H1 (cell line): ENCODE results near the gene DHRS1. TPM values are rescaled to one million over a fixed set of nuclear protein-coding genes. Genes with fewer than 3 reads are reported as not detected.
A peak's percentile ranks its signal among the peaks of the same experiment; 100 is the strongest.

ENCODE experiments used
- CTCF ChIA-PET: fragments of 300-600 bp; sonication (Branson Sonifier 250); formaldehyde crosslinking; loops from one replicate; lab custom pipeline; 2021; ENCODE audit not compliant: partially characterized antibody; lab: Charles Lee
- POLR2A ChIA-PET: fragments of 300-600 bp; sonication (Branson Sonifier 250); formaldehyde crosslinking; loops from one replicate; lab custom pipeline; 2021; ENCODE audit warnings: inconsistent platforms; ENCODE audit not compliant: partially characterized antibody; lab: Charles Lee
- DNase-seq, 2 experiments: peaks; one replicate each; pipeline versions ENCODE4 v3.0.0 to v3.0.0-alpha.2; 2010 to 2022; ENCODE audit warnings: low spot score in 2 of 2, low read depth in 1 of 2, mixed read lengths in 1 of 2
- FAIRE-seq: peaks from 2 replicates; lab custom pipeline; 2011; peaks lifted over from hg19 to GRCh38; lab: Jason Lieb, UNC
- H2AFZ ChIP-seq: 2 replicates; pipeline ENCODE4 v1.8.1; 2012; ENCODE audit warnings: low read length, inconsistent platforms
- H2AK5ac ChIP-seq: 2 replicates; pipeline ENCODE4 v1.6.1; 2013; ENCODE audit warnings: low read depth, low read length
- H2BK120ac ChIP-seq: replicated peaks from 2 replicates; pipeline ENCODE3; 2013; ENCODE audit warnings: low read depth, low read length, inconsistent platforms
- H2BK12ac ChIP-seq: 2 replicates; pipeline ENCODE4 v1.6.1; 2013; ENCODE audit warnings: low read depth, low read length
- H2BK15ac ChIP-seq: 2 replicates; pipeline ENCODE4 v1.6.1; 2013; ENCODE audit warnings: low read length
- H2BK20ac ChIP-seq: 2 replicates; pipeline ENCODE4 v1.6.1; 2013; ENCODE audit warnings: low read length
- H2BK5ac ChIP-seq: 2 replicates; pipeline ENCODE4 v1.6.1; 2013; ENCODE audit warnings: low read depth, low read length
- H3K14ac ChIP-seq: 2 replicates; pipeline ENCODE4 v1.6.1; 2013; ENCODE audit warnings: inconsistent platforms; ENCODE audit not compliant: insufficient read length
- H3K18ac ChIP-seq: 2 replicates; pipeline ENCODE4 v1.6.1; 2013; ENCODE audit warnings: low read length; ENCODE audit errors: extremely low read depth
- H3K23ac ChIP-seq: 2 replicates; pipeline ENCODE4 v1.6.1; 2013; ENCODE audit warnings: inconsistent platforms; ENCODE audit not compliant: insufficient read length
- H3K23me2 ChIP-seq: 2 replicates; pipeline ENCODE4 v1.6.1; 2013; ENCODE audit warnings: low read depth, low read length
- H3K27ac ChIP-seq: 2 replicates; pipeline ENCODE4 v1.6.1; 2011; ENCODE audit warnings: low read depth, low read length, inconsistent platforms
- H3K27me3 ChIP-seq, 4 experiments: replicated peaks in 1 of 4; 1 replicate in 1 of 4; 2 replicates in 3 of 4; pipeline versions ENCODE4 v1.6.1 to v1.8.1; 2011 to 2013; ENCODE audit warnings: low read length in 3 of 4, mild to moderate bottlenecking in 3 of 4, inconsistent platforms in 2 of 4, mixed read lengths in 2 of 4, moderate library complexity in 1 of 4; ENCODE audit not compliant: control insufficient read depth in 3 of 4, insufficient read depth in 3 of 4; ENCODE audit errors: extremely low read depth in 1 of 4
- H3K36me3 ChIP-seq, 4 experiments: 2 replicates each; pipeline versions ENCODE4 v1.6.1 to v1.8.1; 2011 to 2013; ENCODE audit warnings: mild to moderate bottlenecking in 4 of 4, low read length in 3 of 4, moderate library complexity in 2 of 4, control low read depth in 1 of 4, inconsistent platforms in 1 of 4; ENCODE audit not compliant: insufficient read depth in 4 of 4, control insufficient read depth in 2 of 4
- H3K4ac ChIP-seq: replicated peaks from 2 replicates; pipeline ENCODE3; 2013; ENCODE audit warnings: low read length, low read depth, mixed read lengths, inconsistent platforms; ENCODE audit not compliant: insufficient read length
- H3K4me1 ChIP-seq, 4 experiments: replicated peaks in 1 of 4; 1 replicate in 1 of 4; 2 replicates in 3 of 4; pipeline versions ENCODE4 v1.6.1 to v1.8.1; 2011 to 2013; ENCODE audit warnings: low read length in 3 of 4, inconsistent platforms in 2 of 4, mixed read lengths in 1 of 4; ENCODE audit not compliant: insufficient read depth in 4 of 4, control insufficient read depth in 3 of 4
- H3K4me2 ChIP-seq, 2 experiments: 2 replicates each; pipeline versions ENCODE4 v1.6.1 to v1.8.1; 2011 to 2013; ENCODE audit warnings: low read depth in 2 of 2, low read length in 2 of 2, control low read depth in 1 of 2, inconsistent platforms in 1 of 2, mild to moderate bottlenecking in 1 of 2; ENCODE audit not compliant: insufficient read depth in 1 of 2
- H3K4me3 ChIP-seq, 4 experiments: fragments of 200-600, 300-600 bp in 1 of 4; sonication (generic), shearing (Covaris generic), sonication (Bioruptor Twin) in 1 of 4; 2 replicates each; pipeline versions ENCODE4 v1.5.1 to v1.8.1; 2011 to 2016; ENCODE audit warnings: low read length in 4 of 4, low read depth in 3 of 4, control low read depth in 2 of 4, inconsistent platforms in 2 of 4, mild to moderate bottlenecking in 2 of 4, mixed read lengths in 1 of 4, moderate library complexity in 1 of 4; ENCODE audit not compliant: insufficient read depth in 2 of 4; ENCODE audit errors: extremely low read depth in 1 of 4
- H3K56ac ChIP-seq: replicated peaks from 2 replicates; pipeline ENCODE3; 2013; ENCODE audit warnings: low read depth, mild to moderate bottlenecking, mixed read lengths, low read length, inconsistent platforms; ENCODE audit not compliant: insufficient read length
- H3K79me1 ChIP-seq: 2 replicates; pipeline ENCODE4 v1.6.1; 2013; ENCODE audit warnings: low read depth, low read length, control low read depth
- H3K79me2 ChIP-seq, 2 experiments: 2 replicates each; pipeline versions ENCODE4 v1.6.1 to v1.8.1; 2012 to 2013; ENCODE audit warnings: low read length in 2 of 2, mild to moderate bottlenecking in 2 of 2, inconsistent platforms in 1 of 2; ENCODE audit not compliant: insufficient read depth in 2 of 2, control insufficient read depth in 1 of 2
- H3K9ac ChIP-seq, 4 experiments: replicated peaks in 1 of 4; 1 replicate in 1 of 4; 2 replicates in 3 of 4; pipeline versions ENCODE4 v1.6.1 to v1.8.1; 2011 to 2013; ENCODE audit warnings: low read depth in 3 of 4, low read length in 3 of 4, control low read depth in 2 of 4, mild to moderate bottlenecking in 2 of 4, moderate library complexity in 2 of 4, inconsistent platforms in 1 of 4; ENCODE audit errors: extremely low read depth in 1 of 4
- H3K9me3 ChIP-seq, 2 experiments: 2 replicates each; pipeline versions ENCODE4 v1.6.1 to v1.8.1; 2012 to 2013; ENCODE audit warnings: mild to moderate bottlenecking in 2 of 2, moderate library complexity in 2 of 2, control low read depth in 1 of 2, inconsistent platforms in 1 of 2, low read depth in 1 of 2, low read length in 1 of 2, mixed read lengths in 1 of 2; ENCODE audit not compliant: insufficient read depth in 2 of 2
- H4K20me1 ChIP-seq, 2 experiments: replicated peaks in 1 of 2; 2 replicates each; pipeline versions ENCODE3 to v1.8.1; 2011 to 2013; ENCODE audit warnings: inconsistent platforms in 2 of 2, low read length in 2 of 2, mild to moderate bottlenecking in 1 of 2; ENCODE audit not compliant: insufficient read depth in 2 of 2, control insufficient read depth in 1 of 2
- H4K5ac ChIP-seq: 2 replicates; pipeline ENCODE4 v1.6.1; 2013; ENCODE audit warnings: low read length, low read depth, mixed read lengths, inconsistent platforms; ENCODE audit not compliant: insufficient read length
- H4K8ac ChIP-seq: 2 replicates; pipeline ENCODE4 v1.8.0; 2013; ENCODE audit warnings: mild to moderate bottlenecking, moderate library complexity, low read length, inconsistent platforms; ENCODE audit not compliant: insufficient read depth; ENCODE audit errors: extremely low read depth
- H4K91ac ChIP-seq: replicated peaks from 2 replicates; pipeline ENCODE3; 2013; ENCODE audit warnings: low read length, mixed read lengths, inconsistent platforms; ENCODE audit not compliant: insufficient read length
- HDAC6 ChIP-seq: IDR thresholded peaks from one replicate; pipeline ENCODE4 v1.7.1; 2012; ENCODE audit warnings: low read depth, mild to moderate bottlenecking, inconsistent platforms, low read length, moderate library complexity
- WGBS, 2 experiments: shearing (Covaris generic) in 1 of 2; methylation state at CpG; one replicate each; pipeline versions ENCODE4 v1.1.6 to v1.1.7; 2013 to 2015; ENCODE audit warnings: low lambda C conversion rate in 2 of 2, mixed read lengths in 2 of 2, inconsistent platforms in 1 of 2, low coverage in 1 of 2, missing lambda C conversion rate in 1 of 2; ENCODE audit not compliant: insufficient replicate concordance in 2 of 2, insufficient coverage in 1 of 2, insufficient read length in 1 of 2; ENCODE audit errors: extremely low coverage in 1 of 2, missing lambda C conversion rate in 1 of 2; 5-methylcytosine and 5-hydroxymethylcytosine counted together
- polyA plus RNA-seq, 7 experiments: library from polyadenylated mRNA; depleted of rRNA in 3 of 7; stranded (reverse) in 5 of 7; unstranded in 2 of 7; fragments of >200 nt in 5 of 7; fragments of 200-250 nt in 2 of 7; gene quantifications; 1 replicate in 5 of 7; 2 replicates in 1 of 7; 4 replicates in 1 of 7; pipeline versions ENCODE4 v1.2.1 to v1.2.3, GENCODE V29; 2011 to 2013; ENCODE audit warnings: missing spikeins in 2 of 7, mixed read lengths in 2 of 7
- total RNA-seq: library from RNA; stranded (reverse); fragmentation: NEBNext Ultra II Directional; extraction: Animal tissue kit (Norgen Biotek cat#: 25700); gene quantifications from 2 replicates; pipeline ENCODE4 v1.2.1, GENCODE V29; 2021

DHRS1 gene
- total and polyA plus RNA-seq, 2 of the 8 experiments (the other 6 are each of a cell fraction or from before 2014, with no cell fraction given): 8.8 to 31.7 TPM

DNA sequence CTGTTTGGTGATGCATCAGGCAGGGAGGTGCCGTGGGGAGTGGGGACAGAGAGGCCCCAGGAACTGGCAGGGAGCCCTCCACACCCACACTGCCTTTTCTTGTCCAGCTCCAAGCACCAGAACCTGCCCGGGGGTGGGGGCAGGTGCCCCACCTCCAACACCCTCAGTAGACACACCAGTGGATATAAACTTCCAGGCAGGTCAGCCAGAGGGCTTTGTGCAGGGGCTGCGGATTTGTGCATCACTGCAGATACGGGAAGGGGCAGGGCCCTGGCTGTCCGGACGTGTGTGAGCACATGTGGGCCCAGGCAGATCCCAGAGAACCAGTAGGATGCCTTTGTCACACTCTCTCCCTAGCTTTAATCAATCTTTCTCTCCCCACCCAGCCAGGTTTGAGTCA, 35.3 kb downstream of the DHRS1 start:
- WGBS, 2 experiments: 88% methylated on average over 6 of the region's 6 CpGs; no CpG with 5 or more reads in 1 of the 2 experiments
- H3K27ac ChIP-seq: no peak overlapping the region
- FAIRE-seq: no peak

More for the DNA sequence above, 35.3 kb downstream of the DHRS1 start:
- Histone ChIP-seq H3K4me2 (no peak overlapping the region), H3K14ac (no peak overlapping the region), H3K4me3 (no peak overlapping the region), H2BK20ac (no peak overlapping the region), H4K91ac (no peak overlapping the region), H2BK5ac (no peak overlapping the region), H3K4me1 (peaks cover 0 to 2% (median 0%) of the 10 kb centered on the region in 4 experiments; a peak in 1 of 7 replicates), H3K4ac (no peak overlapping the region), H3K18ac (no peak overlapping the region), H2BK12ac (no peak overlapping the region), H3K23ac (no peak overlapping the region), H3K79me1 (no peaks in the 10 kb centered on the region), H3K56ac (no peak overlapping the region), H3K9ac (no peak overlapping the region), H3K79me2 (no peaks in the 10 kb centered on the region), H2AFZ (no peak overlapping the region), H2BK120ac (no peak overlapping the region), H3K23me2 (0 out of 2 replicates have a peak, but pooled peaks cover 1% of the 10 kb centered on the region), H3K36me3 (no peaks in the 10 kb centered on the region; a peak in 3 of 8 replicates), H2AK5ac (no peak overlapping the region), H3K27me3 (no peaks in the 10 kb centered on the region), H4K8ac (peak overlapping the region; percentile 21; the same call in 1 of the 2 replicates), H3K9me3 (no peaks in the 10 kb centered on the region), H4K20me1 (peaks cover 0 to 2% of the 10 kb centered on the region in 2 experiments), H4K5ac (no peak overlapping the region), H2BK15ac (no peak overlapping the region)
- POLR2A ChIA-PET: interaction anchor here (1.2 to 2.4 kb wide), 4 partner anchors 12 to 43 kb away, joined by 4 to 7 read pairs (median 5); partner anchors contain the start of genes CIDEB and TINF2
- TF ChIP-seq HDAC6: no peak
- CTCF ChIA-PET: interaction anchor here (0.9 to 6.2 kb wide), 5 partner anchors 8 to 33 kb away, joined by 3 to 30 read pairs (median 9); partner anchors contain the start of gene TINF2
- DNase-seq: no peak
